GOT3 (cell line): Measurements from ENCODE around the gene CSTF2.
"Not testable (repeated sequence)": the region's sequence is repeated elsewhere in the genome, so short reads cannot be mapped to it uniquely, and the experiment has no call there.

ENCODE experiments used
- DNase-seq: peaks from one replicate; lab custom pipeline; 2025; ENCODE audit warnings: mixed read lengths; lab: John Stamatoyannopoulos, UW

Gene CSTF2, protein sequence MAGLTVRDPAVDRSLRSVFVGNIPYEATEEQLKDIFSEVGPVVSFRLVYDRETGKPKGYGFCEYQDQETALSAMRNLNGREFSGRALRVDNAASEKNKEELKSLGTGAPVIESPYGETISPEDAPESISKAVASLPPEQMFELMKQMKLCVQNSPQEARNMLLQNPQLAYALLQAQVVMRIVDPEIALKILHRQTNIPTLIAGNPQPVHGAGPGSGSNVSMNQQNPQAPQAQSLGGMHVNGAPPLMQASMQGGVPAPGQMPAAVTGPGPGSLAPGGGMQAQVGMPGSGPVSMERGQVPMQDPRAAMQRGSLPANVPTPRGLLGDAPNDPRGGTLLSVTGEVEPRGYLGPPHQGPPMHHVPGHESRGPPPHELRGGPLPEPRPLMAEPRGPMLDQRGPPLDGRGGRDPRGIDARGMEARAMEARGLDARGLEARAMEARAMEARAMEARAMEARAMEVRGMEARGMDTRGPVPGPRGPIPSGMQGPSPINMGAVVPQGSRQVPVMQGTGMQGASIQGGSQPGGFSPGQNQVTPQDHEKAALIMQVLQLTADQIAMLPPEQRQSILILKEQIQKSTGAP

DNA sequence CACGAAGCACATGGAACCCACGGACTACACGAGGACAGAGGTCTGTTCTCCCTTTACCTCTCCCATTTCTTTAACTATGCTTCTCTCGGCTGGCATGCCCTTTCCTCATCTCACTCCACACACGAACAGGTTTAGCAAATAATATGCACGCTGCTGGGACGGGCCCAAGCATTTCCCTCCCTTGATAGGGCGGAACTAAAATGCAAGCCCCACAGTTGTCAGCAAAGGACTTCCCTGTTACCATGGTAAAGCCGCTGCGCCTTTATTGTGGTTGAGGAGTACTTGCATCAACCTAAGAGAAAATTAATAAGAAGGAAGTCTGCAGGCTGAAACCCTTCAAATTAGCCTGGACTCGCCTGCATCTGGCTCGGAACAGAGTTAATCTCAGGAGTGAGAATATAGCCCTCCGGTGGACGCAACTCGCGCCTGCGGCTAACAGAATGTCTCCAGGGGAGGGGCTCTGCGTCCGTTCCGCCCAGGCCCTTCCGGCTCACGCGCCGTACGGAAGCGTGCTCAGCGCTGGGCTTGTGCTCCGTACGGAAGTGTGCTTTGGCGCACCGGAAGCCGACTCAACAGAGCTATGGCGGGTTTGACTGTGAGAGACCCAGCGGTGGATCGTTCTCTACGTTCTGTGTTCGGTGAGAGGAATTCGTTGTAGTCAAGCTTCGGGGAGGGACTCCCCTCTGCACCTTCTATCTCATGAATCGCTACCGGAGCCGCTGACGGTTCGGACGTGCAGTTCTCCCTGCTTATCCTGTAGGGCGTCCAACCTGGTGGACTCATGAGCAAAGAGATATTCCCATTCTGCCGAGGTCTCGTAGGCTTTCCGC, at the start of gene CSTF2:
Gene CSTF2, plus strand, starts transcription at position 555 of the 830 bp plus-strand sequence. Its CDS starts 26 bp downstream, at position 581.
- DNase-seq: peak; percentile 8

DNA sequence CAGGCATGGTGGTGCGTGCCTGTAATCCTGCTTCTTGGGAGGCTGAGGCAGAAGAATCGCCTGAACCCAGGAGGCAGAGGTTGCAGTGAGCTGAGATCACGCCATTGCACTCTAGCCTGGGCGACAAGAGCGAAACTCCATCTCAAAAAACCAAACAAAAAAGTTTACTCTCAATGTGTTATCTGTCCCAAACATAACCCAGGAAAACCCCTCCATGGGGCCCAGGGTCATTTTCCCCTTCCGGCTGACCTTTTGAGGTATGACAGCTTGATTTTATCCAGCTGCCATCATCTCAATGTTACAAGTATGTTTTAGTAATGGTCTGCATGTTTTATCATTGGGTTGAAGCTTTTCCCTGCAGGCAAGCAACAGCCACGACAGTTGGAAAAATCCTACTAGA, 23.8 kb upstream of the CSTF2 start:
- DNase-seq: not testable (repeated sequence)

- DNase-seq: no peak
Measured at GRCh38 chrX:100797359-100797758, 22.8 kb upstream of the CSTF2 start.

DNA sequence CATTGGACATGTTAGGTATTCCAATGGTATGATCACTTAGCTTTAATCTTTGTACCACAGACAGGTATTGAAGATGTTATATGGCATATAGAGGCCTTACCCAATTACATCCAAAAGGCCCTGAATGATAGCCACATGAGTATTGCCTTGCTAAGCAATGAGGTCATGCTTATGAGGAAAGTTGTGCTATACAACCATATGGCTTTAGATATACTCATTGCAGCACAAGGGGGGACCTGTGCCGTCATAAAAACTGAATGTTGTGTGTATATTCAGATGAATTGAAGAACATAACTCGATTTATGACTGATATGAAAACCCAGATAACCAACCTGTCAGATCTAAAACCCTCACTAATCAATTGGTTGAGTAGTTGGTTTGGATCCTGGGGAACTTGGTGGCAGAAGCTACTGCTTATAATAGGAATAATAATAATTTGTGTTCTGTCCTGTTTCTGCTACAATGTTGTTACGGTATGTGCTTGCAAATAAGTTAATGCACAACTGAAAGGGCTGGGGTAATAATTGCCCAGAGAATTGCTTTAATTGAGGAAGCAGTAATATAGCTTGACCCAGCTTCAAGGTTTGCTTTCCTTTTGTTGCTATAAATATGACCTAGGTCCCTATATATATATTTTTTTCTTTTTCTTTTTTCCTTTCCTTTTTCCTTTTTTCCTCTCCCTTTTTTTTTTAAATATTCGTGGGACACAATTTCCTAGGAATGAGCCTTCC, 21.5 kb upstream of the CSTF2 start:
- DNase-seq: no peak

GRCh38 chrX:100802843-100803242, 17.3 kb upstream of the CSTF2 start:
- no peak for DNase-seq

GRCh38 chrX:100804780-100805179, 15.4 kb upstream of the CSTF2 start:
- no peak for DNase-seq

DNA sequence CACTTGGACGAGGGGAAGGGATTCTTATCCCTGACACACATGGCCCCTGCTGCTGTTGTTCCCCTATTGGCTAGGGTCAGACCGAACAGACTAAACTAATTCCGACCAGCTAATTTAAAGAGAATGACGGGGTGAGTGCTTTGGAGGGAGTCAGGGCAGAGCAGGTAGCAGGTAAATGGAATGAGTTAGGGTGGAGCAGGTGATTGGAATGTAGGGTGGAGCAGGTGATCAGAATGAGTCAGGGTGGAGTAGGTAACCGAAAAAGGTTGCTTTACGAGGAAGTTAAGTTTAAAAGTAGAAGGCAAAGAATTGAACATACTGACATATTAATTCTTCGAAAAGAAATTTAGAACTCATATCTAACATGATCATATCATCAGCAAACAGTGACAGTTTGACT, 11.9 kb upstream of the CSTF2 start:
- DNase-seq: not testable (repeated sequence)

- DNase-seq: no peak
Measured at GRCh38 chrX:100812216-100813158, 7.7 kb upstream of the CSTF2 start.

- no peak for DNase-seq
Measured at GRCh38 chrX:100817340-100817739, 2.9 kb upstream of the CSTF2 start.

- no peak for DNase-seq
Measured at GRCh38 chrX:100819534-100819836, 706 bp upstream of the CSTF2 start.

DNA sequence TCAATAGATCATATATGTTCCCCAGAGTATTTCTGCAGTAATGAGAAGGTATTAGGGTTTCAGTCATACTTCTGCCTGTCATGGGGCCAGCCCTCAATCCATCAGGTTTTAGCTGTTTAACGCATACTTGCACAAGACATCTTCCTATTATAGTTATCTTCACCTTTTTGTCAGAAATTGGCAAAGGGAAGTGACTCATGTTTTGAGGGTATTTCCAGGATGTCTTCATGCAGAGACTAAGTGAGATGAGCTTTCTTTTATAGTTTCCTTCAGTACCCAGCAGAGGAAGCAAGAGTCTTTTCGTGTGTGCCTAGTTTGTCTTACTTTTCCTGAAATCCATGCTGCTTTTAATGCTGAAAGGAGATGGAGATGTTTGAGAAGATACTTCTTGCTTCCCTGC, 9.5 kb downstream of the CSTF2 start:
- DNase-seq: no peak

DNA sequence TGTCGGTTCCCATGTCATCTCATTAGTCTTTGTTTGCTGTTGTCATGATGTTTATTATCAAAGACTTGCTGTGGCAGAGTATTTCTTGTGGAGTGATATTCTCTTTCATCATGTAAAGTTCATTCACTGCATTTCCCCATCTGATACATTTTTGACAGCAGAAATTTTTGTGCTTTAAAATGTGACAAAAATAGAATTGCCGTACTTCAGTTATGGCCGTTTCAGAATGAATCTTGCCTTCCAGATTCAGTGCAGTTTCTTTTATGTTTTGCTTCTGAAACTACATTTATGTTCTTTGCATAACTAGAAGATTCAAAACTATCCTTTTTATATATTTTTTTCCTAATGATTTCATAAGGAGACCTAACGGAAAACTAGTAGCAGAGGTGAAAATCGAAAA, 10.0 kb downstream of the CSTF2 start:
- no peak for DNase-seq

DNA sequence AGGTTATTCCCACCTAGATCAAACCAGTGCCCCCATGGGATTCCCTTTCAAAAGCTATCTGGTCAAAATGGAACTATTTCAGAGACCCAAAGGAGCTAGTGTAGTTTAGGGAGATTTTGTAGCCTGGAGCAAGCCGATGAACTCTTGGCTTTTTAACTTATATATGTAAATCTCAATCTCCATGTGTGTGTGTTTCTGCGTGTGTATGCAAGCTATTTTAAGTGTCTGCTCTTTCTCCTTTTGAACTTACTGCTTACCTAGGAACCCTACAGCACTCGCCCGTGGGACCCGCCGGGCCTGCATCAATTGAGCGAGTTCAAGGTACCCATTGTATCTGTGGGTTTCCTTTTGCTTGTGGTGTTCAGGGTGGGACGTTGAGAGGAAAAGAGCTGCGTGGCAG, 10.4 kb downstream of the CSTF2 start:
- no peak for DNase-seq

DNA sequence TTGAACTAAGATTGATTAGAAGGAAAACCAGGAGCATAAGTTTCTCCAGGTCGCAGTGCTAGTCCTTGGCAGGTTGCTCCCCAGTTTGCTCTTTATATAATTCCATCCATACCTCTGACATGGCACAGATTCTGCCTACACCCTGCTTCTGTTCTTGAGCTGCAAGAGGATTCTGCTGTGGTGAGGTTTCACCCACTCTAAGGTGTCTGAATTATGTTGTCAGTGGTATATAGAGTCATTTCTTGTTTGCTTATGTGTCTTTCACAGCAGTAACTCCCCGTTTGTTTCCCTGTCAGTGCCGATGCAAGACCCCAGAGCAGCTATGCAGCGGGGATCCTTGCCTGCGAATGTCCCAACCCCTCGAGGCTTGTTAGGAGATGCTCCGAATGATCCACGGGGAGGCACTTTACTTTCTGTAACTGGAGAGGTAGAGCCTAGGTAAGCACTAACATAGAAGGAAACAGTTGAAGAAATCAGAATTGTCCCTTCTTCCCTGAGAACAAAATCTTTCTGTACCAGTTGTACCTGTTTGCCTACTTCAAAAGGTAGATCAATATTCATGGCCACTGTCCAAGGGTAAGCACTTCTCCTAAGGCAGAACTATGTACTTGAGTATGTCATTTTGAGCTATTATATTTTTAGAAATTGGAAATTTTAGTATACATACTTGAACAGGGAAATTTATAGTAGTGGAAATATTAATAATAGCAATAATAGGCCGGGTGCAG, 11.2 kb downstream of the CSTF2 start:
- DNase-seq: no peak

DNA sequence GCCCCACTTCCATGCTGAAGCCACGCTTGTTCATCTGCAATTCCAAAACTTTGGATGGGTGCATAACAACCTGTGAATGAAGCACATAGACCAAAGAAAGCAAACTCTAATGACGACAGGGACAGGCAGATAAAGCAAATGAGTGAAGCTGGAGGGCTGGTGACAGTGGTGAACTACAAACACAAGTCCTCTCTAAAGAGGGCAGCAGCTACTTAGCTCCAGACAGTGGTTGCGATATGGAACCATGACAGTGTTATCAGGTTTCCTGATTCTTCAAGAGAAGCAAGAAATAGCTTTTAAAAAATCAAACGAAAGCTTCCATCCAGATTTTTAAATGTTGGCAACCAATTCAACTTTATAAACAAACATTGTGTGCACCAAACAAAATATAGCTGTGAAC, 30.1 kb downstream of the CSTF2 start:
- DNase-seq: no peak

DNA sequence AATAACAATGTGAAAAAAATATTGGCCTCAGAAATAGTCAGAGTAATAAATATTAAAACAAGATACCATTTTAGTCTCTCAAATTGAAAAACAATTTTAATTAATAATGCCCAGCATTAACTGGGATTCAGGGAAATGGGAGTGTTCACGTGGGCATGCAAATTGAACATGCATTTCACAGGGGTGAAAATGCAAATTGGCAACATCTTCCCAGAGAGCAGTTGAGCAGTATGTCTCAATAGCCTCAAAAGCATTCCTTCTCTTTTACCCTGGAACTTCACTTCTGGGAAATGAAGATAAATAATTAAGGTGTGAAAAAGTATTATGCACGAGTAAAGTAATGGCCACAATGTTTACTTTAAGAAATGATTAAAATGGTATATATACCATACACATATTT, 32.6 kb downstream of the CSTF2 start:
- no peak for DNase-seq

DNA sequence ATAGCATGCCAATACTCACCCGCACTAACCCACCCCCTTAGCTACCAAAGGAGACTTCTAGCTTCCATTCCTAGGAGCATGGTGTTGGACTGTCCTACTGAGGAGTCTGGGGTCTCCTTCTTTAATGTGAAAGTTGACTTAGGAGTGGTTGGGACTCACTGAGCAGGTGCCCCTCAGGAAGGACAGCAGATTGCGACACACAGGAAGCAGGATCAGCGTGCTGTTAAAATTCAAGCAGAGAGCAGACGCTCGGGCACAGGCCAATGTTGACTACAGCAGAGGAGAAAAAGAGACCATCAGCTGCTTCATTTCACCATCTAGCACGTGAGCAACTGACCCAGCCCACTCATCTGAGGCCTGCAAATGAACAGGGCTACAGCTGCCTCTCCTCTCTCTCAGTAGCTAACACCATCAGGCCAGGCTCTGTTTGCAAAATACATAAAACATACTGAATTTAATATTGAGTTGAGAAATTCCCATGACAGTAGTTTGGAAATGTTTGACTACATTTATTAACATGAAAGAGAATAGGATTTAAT, 43.2 kb downstream of the CSTF2 start:
- no peak for DNase-seq

GRCh38 chrX:100864657-100865391, 44.6 kb downstream of the CSTF2 start:
- no peak for DNase-seq

DNA sequence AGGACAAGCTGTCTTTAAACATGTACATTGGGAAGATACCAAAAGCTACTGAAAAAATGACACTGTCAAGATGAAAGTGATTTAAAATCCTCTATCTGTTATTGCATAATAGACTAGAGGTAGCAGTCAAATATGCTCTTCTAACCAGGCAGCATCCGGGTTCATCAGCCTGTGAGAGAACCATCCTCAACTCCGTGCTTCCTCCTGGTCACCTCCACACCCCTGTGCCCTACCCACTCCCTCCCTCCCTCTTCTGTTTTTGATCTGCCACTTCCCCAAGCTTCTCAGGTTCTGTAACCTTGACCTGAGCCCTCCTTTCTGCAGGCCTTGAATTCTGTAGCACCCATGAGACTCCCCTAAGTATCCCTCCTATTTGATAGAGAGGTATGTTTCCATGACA, 48.1 kb downstream of the CSTF2 start:
- no peak for DNase-seq

DNA sequence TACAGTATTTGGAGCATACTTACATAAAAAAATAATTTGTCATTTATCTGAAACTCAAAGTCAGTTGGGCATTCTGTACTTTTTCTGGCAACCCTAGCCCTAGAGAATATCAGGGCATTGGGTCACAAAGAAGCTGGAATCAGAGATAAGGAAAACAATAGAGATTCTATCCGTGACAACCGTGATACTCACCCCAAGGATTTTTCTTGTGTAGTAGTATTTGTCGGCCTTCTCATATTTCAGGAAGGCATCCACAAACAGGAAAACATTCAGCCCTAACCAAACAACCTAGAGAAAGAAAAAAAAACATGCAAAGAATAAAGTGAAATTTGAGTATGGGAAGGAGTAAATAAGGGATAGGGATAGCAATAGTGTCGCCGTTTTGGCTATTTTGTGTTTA, 50.3 kb downstream of the CSTF2 start:
- no peak for DNase-seq
